ENCODE results near the gene PRR5. TPM values are rescaled to one million over a fixed set of nuclear protein-coding genes. Genes with fewer than 3 reads are reported as not detected.
A peak's percentile ranks its signal among the peaks of the same experiment; 100 is the strongest.

Gene PRR5
- total and polyA plus RNA-seq, 2 experiments from 2014 or later = 15.3 to 31.4 TPM

DNA sequence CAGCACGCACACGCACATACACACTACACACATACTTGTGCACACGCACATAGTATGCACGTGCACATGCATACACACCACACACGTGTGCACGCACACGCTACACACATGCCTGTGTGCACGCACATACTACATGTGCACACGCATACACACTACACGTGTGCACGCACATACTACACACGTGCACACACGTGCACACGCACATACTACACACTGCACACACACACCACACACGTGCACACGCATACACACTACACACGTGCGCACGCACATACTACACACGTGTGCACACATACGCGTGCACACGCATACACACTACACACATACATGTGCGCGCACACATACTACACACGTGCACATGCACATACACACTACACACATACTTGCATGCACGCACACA lies 30.7 kb downstream of the PRR5 start:
- no peaks in the 10 kb centered on the region for H3K9me3 Mint-ChIP-seq
- H3K27me3 ChIP-seq (ENCODE audit: insufficient read depth) = no peaks in the 10 kb centered on the region
- H3K79me2 ChIP-seq (replicated peaks; ENCODE audit: insufficient read depth) = no peaks in the 10 kb centered on the region
- TF ChIP-seq, protein P1, sequence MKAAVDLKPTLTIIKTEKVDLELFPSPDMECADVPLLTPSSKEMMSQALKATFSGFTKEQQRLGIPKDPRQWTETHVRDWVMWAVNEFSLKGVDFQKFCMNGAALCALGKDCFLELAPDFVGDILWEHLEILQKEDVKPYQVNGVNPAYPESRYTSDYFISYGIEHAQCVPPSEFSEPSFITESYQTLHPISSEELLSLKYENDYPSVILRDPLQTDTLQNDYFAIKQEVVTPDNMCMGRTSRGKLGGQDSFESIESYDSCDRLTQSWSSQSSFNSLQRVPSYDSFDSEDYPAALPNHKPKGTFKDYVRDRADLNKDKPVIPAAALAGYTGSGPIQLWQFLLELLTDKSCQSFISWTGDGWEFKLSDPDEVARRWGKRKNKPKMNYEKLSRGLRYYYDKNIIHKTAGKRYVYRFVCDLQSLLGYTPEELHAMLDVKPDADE (IDR thresholded peaks at IDR 0.05) = no peak
- TF ChIP-seq CTCF (conservative IDR thresholded peaks at IDR 0.05; ENCODE audit: low read depth in 2 of 2) = no peak
- no peak for TF ChIP-seq CREB1 (CRISPR knock-in tag; IDR thresholded peaks at IDR 0.05; ENCODE audit: low read depth)
- no peak for TF ChIP-seq ZNF114 (CRISPR knock-in tag; IDR thresholded peaks at IDR 0.05)
- TF ChIP-seq NANOG (IDR thresholded peaks at IDR 0.05; ENCODE audit: borderline replicate concordance) = no peak
- no peak for TF ChIP-seq REST (IDR thresholded peaks at IDR 0.05; ENCODE audit: unreplicated experiment)
- TF ChIP-seq ZNF331 (CRISPR knock-in tag; IDR thresholded peaks at IDR 0.05; ENCODE audit: low read depth) = no peak
- no peaks in the 10 kb centered on the region for H3K9me2 ChIP-seq (ENCODE audit: insufficient read depth)
- DNase-seq (ENCODE audit: low spot score) (no peak), ATAC-seq (no peak)
- no peak overlapping the region for H3K27ac ChIP-seq (ENCODE audit: low read depth)
- no peak overlapping the region for H3K4me3 ChIP-seq
- H3K27me3 Mint-ChIP-seq (ENCODE audit: insufficient read depth, low read depth, poor library complexity) = peaks cover 11% of the 10 kb centered on the region
- peaks cover 15% of the 10 kb centered on the region; the same call in 2 of the 3 replicates for H3K4me1 Mint-ChIP-seq
- H3K36me3 Mint-ChIP-seq (ENCODE audit: low read depth) = no peaks in the 10 kb centered on the region; the same call in 1 of the 3 replicates
- H3K36me3 ChIP-seq (ENCODE audit: insufficient read depth) = no peaks in the 10 kb centered on the region
- 0 out of 2 replicates have a peak, but pooled peaks cover 2% of the 10 kb centered on the region for H3K4me1 ChIP-seq (ENCODE audit: insufficient read depth)
- H4K20me1 ChIP-seq (replicated peaks; ENCODE audit: insufficient read depth) = no peaks in the 10 kb centered on the region
- H3K4me3 Mint-ChIP-seq = no peak overlapping the region
- no peak overlapping the region for H2AFZ ChIP-seq
- H3F3A ChIP-seq (replicated peaks; ENCODE audit: low read depth) = peaks cover 4% of the 10 kb centered on the region
- H3K4me2 ChIP-seq = no peak overlapping the region
- no peak overlapping the region for H3K27ac Mint-ChIP-seq

DNA sequence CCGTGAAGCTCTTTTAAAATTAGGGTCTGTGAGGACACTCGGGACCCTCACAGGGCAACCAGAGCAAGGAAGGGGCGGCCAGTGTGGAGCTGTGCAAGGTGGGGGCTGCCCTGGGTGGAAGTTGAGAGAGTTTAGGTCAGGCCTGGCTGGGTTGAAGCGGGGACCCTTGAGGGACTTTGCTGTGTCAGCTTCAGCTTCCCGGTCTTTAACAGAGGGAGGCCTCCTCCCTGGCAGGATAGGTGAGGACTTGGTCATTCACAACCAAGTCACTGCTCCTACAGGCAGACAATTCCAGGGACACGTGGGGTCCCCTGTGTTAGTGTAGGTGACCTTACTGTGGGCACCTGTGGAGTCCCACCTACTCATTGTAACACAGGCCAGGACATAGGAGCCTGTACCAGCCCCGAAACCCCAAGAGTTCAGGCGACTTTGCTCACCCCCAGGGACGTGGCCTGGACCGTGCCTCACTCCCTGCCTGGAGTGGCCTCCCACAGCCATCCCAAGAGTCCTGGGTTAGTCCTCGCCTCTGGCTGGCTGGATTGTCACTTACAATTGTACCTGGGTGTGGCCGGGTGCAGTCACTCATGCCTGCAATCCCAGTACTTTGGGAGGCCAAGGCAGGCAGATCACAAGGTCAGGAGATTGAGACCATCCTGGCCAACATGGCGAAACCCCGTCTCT lies 31.6 kb downstream of the PRR5 start:
- H3K36me3 ChIP-seq (ENCODE audit: insufficient read depth) = no peaks in the 10 kb centered on the region
- no peaks in the 10 kb centered on the region; the same call in 1 of the 3 replicates for H3K36me3 Mint-ChIP-seq (ENCODE audit: low read depth)
- H3K27me3 ChIP-seq (ENCODE audit: insufficient read depth) = no peaks in the 10 kb centered on the region
- no peak for DNase-seq (ENCODE audit: low spot score)
- no peaks in the 10 kb centered on the region for H3K79me2 ChIP-seq (replicated peaks; ENCODE audit: insufficient read depth)
- no peak overlapping the region for H3K4me2 ChIP-seq
- H3K4me3 Mint-ChIP-seq = no peak overlapping the region
- no peak overlapping the region for H3K27ac ChIP-seq (ENCODE audit: low read depth)
- peaks cover 11% of the 10 kb centered on the region; the same call in 1 of the 2 replicates for H3K4me1 ChIP-seq (ENCODE audit: insufficient read depth)
- H3K4me1 Mint-ChIP-seq = peaks cover 21% of the 10 kb centered on the region; the same call in 2 of the 3 replicates
- peak overlapping the region; percentile 48; the same call in 1 of the 2 replicates for H3K27ac Mint-ChIP-seq
- TF ChIP-seq EZH2 (IDR thresholded peaks at IDR 0.05; ENCODE audit: low read depth, unreplicated experiment) (no peak), CTCF (conservative IDR thresholded peaks at IDR 0.05; ENCODE audit: low read depth in 2 of 2) (no peak), STAT1 (IDR thresholded peaks at IDR 0.05; ENCODE audit: unreplicated experiment) (no peak), ZNF114 (CRISPR knock-in tag; IDR thresholded peaks at IDR 0.05) (no peak), CREB1 (CRISPR knock-in tag; IDR thresholded peaks at IDR 0.05; ENCODE audit: low read depth) (no peak)
- TF ChIP-seq, protein P1 (IDR thresholded peaks at IDR 0.05) = no peak
- no peak for ATAC-seq
- no peak overlapping the region for H3K4me3 ChIP-seq
- peaks cover 11% of the 10 kb centered on the region for H3K27me3 Mint-ChIP-seq (ENCODE audit: insufficient read depth, low read depth, poor library complexity)
- H2AFZ ChIP-seq = no peak overlapping the region
- no peaks in the 10 kb centered on the region for H3K9me2 ChIP-seq (ENCODE audit: insufficient read depth)
- H4K20me1 ChIP-seq (replicated peaks; ENCODE audit: insufficient read depth) = no peaks in the 10 kb centered on the region
- H3K9me3 Mint-ChIP-seq = no peaks in the 10 kb centered on the region
- H3F3A ChIP-seq (replicated peaks; ENCODE audit: low read depth) = peaks cover 4% of the 10 kb centered on the region

Measured in GM23338 (cell line).